Fibroblast of upper back skin (primary cell): ENCODE results near the gene ANXA2.
"Not testable (repeated sequence)": the region's sequence is repeated elsewhere in the genome, so short reads cannot be mapped to it uniquely, and the experiment has no call there.

ENCODE experiments used
- DNase-seq: peaks from one replicate; pipeline ENCODE4 v3.0.0-alpha.2; 2013

ANXA2 gene

GRCh38 chr15:60338810-60339209, 59.0 kb downstream of the ANXA2 start:
- no peak for DNase-seq

GRCh38 chr15:60337076-60337475, 60.7 kb downstream of the ANXA2 start:
- DNase-seq: no peak

GRCh38 chr15:60335296-60335695, 62.5 kb downstream of the ANXA2 start:
- DNase-seq: not testable (repeated sequence)

- DNase-seq: no peak
These were observed 68.8 kb downstream of the ANXA2 start for GRCh38 chr15:60328852-60329443.

- DNase-seq: peak; percentile 63
These were observed 70.7 kb downstream of the ANXA2 start for GRCh38 chr15:60326824-60327654.

GRCh38 chr15:60326343-60326742, 71.4 kb downstream of the ANXA2 start:
- no peak for DNase-seq

GRCh38 chr15:60325905-60326304, 71.9 kb downstream of the ANXA2 start:
- no peak for DNase-seq

GRCh38 chr15:60324706-60325438, 72.9 kb downstream of the ANXA2 start:
- DNase-seq: peak; percentile 60

GRCh38 chr15:60323322-60323721, 74.5 kb downstream of the ANXA2 start:
- DNase-seq: no peak

GRCh38 chr15:60320365-60320764, 77.4 kb downstream of the ANXA2 start:
- DNase-seq: no peak

GRCh38 chr15:60318216-60318867, 79.4 kb downstream of the ANXA2 start:
- DNase-seq: no peak

- no peak for DNase-seq
These were observed 80.8 kb downstream of the ANXA2 start for GRCh38 chr15:60316961-60317360.

- no peak for DNase-seq
These were observed 81.9 kb downstream of the ANXA2 start for GRCh38 chr15:60315878-60316277.

GRCh38 chr15:60313906-60314305, 83.9 kb downstream of the ANXA2 start:
- DNase-seq: no peak

GRCh38 chr15:60307034-60307433, 90.8 kb downstream of the ANXA2 start:
- no peak for DNase-seq

GRCh38 chr15:60301024-60301423, 96.8 kb downstream of the ANXA2 start:
- DNase-seq: no peak

GRCh38 chr15:60299452-60300047, 98.2 kb downstream of the ANXA2 start:
- DNase-seq: peak; percentile 22
